ENCODE data around the gene AMIGO2. TPM values are rescaled to one million over a fixed set of nuclear protein-coding genes. Genes with fewer than 3 reads are reported as not detected.
A peak's percentile ranks its signal among the peaks of the same experiment; 100 is the strongest.

AMIGO2 gene
- total RNA-seq, 6 experiments from 2014 or later = 0.88 to 4.3 (median 1.9) TPM

GRCh38 chr12:47110011-47110541, 30.3 kb upstream of the AMIGO2 start:
- intact Hi-C loops (cut with DNase I) = no loop called here
- DNase-seq (no peak), ATAC-seq (no peak)
- 93% methylated on average over 2 of the region's 2 CpGs for WGBS (ENCODE audit: insufficient coverage, low coverage, low lambda C conversion rate, missing lambda C conversion rate)
- Histone ChIP-seq H3K9me3 (no peaks in the 10 kb centered on the region), H3K4me3 (no peak overlapping the region), H3K27me3 (no peaks in the 10 kb centered on the region), H3K27ac (no peak overlapping the region), H3K36me3 (no peaks in the 10 kb centered on the region), H3K4me1 (no peaks in the 10 kb centered on the region)
- TF ChIP-seq POLR2A (IDR thresholded peaks at IDR 0.05) = no peak
- no peak for TF ChIP-seq CTCF (IDR thresholded peaks at IDR 0.05)

GRCh38 chr12:47107926-47108325, 28.2 kb upstream of the AMIGO2 start:
- ATAC-seq = no peak
- no peak for TF ChIP-seq CTCF (IDR thresholded peaks at IDR 0.05)
- TF ChIP-seq POLR2A (IDR thresholded peaks at IDR 0.05) = no peak
- intact Hi-C loops (cut with DNase I) = no loop called here

GRCh38 chr12:47107446-47107845, 27.7 kb upstream of the AMIGO2 start:
- H3K4me1 ChIP-seq = no peaks in the 10 kb centered on the region
- ATAC-seq (no peak), DNase-seq (no peak)
- no peaks in the 10 kb centered on the region for H3K27me3 ChIP-seq
- no peak for TF ChIP-seq POLR2A (IDR thresholded peaks at IDR 0.05)
- no peak for TF ChIP-seq CTCF (IDR thresholded peaks at IDR 0.05)
- no peak overlapping the region for H3K27ac ChIP-seq
- 100% methylated on average over 2 of the region's 3 CpGs for WGBS (ENCODE audit: insufficient coverage, low coverage, low lambda C conversion rate, missing lambda C conversion rate)
- H3K9me3 ChIP-seq = no peaks in the 10 kb centered on the region
- intact Hi-C loops (cut with DNase I) = no loop called here
- H3K36me3 ChIP-seq = no peaks in the 10 kb centered on the region
- H3K4me3 ChIP-seq = no peak overlapping the region

More at GRCh38 chr12:47107926-47108325, 28.2 kb upstream of the AMIGO2 start:
- Histone ChIP-seq H3K27me3 (no peaks in the 10 kb centered on the region), H3K36me3 (no peaks in the 10 kb centered on the region), H3K9me3 (no peaks in the 10 kb centered on the region), H3K4me1 (no peaks in the 10 kb centered on the region), H3K4me3 (no peak overlapping the region), H3K27ac (no peak overlapping the region)
- no peak for DNase-seq

- Histone ChIP-seq H3K27me3 (no peaks in the 10 kb centered on the region), H3K27ac (no peak overlapping the region), H3K4me3 (no peak overlapping the region), H3K4me1 (no peaks in the 10 kb centered on the region), H3K36me3 (no peaks in the 10 kb centered on the region), H3K9me3 (no peaks in the 10 kb centered on the region)
- DNase-seq = peak in 2 of 3 donors; percentile 39 to 55
- TF ChIP-seq CTCF (IDR thresholded peaks at IDR 0.05) (no peak), POLR2A (IDR thresholded peaks at IDR 0.05) (no peak)
- WGBS (ENCODE audit: insufficient coverage, low coverage, low lambda C conversion rate, missing lambda C conversion rate) = 64% methylated on average over 6 of the region's 10 CpGs
- intact Hi-C loops (cut with DNase I) = no loop called here
- peak in 3 of 4 donors; percentile 40 to 72 (median 59) for ATAC-seq
Observed at GRCh38 chr12:47105914-47106674, 26.3 kb upstream of the AMIGO2 start.
